HT1080 (cell line): ENCODE measurements around the gene IQGAP2. TPM values are rescaled to one million over a fixed set of nuclear protein-coding genes. Genes with fewer than 3 reads are reported as not detected.
"Not testable (repeated sequence)": the region's sequence is repeated elsewhere in the genome, so short reads cannot be mapped to it uniquely, and the experiment has no call there.

Experiments used
- DNase-seq: peaks from one replicate; pipeline ENCODE4 v3.0.0-alpha.2; 2015; ENCODE audit warnings: low read depth
- total RNA-seq: library from RNA; depleted of rRNA; stranded (reverse); fragments of >200 nt; shearing (Covaris generic); gene quantifications from 2 replicates; pipeline ENCODE4 v1.2.3, GENCODE V29; 2014

The IQGAP2 gene
- total RNA-seq, 1 experiment from 2014 or later: 0.16 TPM

DNA sequence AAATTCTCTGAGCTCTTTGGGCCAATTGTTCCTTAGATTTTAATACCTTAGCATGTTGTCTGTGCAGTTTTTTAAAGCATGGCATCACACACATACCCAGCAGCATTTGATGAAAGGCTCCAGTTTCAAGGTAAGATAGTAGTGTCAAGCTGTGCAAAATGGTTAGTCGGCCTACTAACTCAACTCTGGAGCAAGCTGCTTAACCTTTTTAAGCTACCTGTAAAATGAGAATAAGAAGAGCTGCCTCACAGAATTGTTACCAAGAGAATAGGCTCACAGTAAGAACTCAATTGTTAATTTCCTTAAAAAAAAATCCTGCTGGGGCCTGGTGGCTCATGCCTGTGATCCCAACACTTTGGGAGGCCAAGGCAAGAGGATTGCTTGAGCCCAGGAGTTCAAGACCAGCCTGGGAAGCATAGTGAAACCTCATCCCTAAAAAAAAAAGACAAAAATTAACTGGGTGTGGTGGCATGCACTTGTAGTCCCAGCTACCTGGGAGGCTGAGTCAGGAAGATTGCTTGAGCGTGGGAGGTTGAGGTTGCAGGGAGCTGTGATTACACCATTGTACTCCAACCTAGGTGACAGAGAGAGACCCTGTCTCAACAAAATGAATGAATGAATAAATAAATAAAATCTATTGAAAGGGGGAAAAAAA is 96.5 kb downstream of the IQGAP2 start:
- no peak for DNase-seq

DNA sequence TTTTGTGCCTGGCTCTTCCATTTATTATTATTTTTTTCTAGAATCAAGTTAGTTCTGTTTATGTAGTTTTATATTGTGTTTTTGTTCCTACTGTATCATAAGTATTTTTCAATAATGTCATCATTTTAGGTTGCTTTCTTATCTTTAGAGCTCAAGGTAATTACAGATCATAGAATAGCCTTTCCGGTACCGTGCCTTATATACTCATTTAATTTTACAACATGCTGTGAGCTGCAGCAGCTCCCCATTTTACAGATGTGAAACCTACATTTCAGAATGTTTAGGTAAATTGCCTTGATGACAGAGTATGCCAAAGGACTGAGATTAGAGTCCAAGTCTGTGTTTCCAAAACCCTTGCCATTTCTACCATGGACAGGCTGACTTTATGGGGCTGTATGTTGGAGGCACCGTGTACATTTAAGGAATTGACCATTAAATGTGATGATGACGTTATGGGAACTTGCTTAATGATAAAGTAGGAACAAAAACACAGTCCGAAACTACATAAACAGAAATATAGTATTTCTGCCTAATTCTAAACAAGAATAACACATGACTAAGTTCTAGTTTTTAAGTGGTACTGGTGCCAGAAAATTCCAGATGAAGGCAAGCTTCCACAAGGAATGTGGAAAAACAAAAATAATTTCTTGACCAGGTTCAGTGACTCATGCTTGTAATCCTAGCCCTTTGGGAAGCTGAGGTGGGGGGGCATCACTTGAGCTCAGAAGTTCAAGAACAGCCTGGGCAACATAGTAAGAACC is 97.7 kb downstream of the IQGAP2 start:
- DNase-seq: no peak

DNA sequence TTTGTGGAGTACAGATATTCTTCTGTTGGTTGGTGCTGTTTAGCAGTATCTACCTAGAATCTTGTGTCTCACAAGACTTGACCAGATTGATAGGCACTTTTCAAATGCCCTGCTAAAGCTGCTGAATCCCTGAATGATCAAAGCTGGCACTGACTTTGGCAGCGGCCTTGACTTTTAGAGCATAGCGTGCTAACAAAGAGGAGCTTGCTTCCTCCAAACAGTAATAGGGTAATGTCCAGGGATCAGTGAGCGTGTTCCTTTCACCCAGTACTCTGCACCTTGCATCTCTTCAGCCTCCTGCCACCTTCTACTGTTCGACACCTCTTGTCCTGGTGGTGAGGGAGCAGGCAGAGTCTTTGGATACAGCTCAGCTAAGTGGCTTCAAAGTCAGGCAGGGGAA is 100.8 kb downstream of the IQGAP2 start:
- DNase-seq: no peak

DNA sequence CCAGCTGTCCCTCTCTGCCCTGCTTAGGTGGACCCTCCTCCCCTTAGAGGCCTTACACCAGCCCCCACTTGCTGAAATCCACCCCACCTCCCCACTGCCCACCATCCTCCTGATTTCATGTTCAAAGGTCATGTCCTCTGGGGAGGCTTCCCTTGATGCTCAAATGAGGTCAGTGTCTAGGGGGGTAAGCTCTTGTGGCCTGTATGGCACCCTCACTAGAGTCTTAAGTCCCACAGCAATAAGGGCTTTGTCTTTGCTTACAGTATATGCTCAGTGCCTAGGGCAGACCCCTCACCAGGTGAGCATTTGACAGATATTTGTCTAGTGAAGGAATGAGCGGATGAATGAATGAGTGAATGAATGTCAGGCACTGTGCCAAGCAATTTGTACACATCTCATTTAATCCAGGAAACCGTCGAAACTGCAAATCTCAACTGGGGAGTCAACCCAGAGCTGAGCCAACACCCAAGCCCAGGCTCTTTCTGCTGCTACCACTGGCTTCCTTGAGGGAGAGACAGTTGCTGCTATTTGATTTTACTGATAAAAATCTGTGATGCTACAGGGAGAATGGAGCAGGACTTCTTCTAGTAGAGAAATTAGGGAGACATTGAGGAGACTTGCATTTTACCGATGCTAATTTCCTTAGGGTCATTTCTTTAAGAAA is 101.9 kb downstream of the IQGAP2 start:
- no peak for DNase-seq

DNA sequence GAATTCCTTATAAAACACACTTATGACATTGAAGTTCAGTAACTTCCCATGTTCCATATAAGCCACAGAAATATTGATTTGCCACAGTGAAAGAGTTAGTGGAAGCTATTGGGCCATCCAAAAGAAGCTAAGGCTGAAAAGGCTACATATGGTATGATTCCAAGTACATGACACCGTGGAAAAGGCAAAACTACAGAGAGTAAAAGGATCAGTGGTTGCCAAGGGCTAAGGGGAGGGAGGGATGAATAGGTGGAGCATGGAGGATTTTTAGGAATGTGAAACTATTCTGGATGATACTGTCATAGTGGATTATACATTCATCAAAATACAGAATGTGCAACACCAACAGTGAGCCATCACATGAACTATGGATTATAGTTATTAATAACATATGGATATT is 110.4 kb downstream of the IQGAP2 start:
- DNase-seq: no peak

DNA sequence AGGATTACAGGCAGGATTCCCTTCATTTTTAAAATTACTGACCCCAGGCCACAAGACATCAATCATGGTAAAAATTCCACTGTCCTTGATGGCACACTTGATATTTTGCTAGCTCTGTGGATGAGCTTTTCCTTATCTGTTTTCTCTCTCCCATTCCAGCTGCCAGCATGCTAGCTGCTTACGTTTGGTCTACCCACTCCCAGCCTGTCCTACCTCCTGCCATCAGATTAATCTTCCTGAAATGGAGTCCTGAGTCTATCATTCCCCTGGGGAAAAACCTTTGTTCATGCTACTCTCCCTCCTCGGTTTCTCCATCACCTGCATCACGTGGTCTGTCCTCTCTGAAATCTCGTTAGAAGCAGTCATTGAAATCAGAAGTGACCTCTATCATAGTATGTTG is 111.2 kb downstream of the IQGAP2 start:
- DNase-seq: no peak

DNA sequence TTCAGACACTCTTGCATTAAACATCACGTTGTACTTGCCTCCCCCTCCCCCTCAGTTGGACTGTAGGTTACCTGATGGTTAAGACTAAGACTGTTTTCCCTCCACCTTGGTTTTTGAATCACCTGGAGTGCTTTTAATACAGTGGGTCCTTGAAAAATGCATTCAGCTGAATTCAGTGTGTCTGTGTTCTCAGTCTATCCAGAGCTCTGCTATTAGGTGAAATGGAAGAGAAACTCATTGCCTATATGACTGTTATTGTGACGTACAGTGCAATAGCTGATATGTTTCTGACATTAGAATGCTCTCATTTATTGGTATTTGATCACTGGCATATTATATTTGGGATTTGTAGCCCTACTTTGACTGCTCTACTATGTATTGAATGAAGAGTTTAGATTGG is 111.6 kb downstream of the IQGAP2 start:
- no peak for DNase-seq

DNA sequence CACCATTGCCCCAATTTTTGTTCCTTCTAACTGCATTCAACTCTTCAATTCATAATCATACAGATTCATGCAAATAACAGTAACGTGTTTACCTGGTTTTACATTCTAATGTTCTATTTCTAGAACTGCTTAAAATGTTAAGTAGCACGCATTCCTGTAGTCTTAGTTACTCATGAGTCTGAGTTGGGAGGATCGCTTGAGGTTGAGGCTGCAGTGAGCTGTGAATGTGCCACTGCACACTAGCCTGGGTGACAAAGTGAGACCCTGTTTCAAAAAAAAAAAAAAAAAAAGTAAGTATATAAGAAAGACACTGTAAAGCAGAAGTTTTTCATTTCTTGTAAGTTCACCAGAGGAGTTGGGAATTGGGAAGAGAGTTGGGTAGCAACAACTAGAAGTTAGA is 114.2 kb downstream of the IQGAP2 start:
- no peak for DNase-seq

DNA sequence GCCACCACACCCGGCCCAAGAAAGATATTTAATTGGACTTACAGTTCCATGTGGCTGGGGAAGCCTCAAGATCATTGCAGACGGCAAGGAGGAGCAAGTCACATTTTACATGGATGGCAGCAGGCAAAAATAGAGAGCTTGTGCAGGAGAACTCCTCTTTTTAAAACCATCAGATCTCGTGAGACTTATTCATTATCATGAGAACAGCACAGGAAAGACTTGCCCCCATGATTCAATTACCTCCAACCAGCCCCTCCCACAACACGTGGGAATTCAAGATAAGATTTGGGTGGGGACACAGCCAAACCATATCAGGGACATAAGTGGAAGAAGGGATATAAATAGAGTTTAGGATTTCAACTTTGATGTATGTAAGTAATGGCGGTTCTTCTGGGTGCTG is 115.2 kb downstream of the IQGAP2 start:
- DNase-seq: not testable (repeated sequence)

DNA sequence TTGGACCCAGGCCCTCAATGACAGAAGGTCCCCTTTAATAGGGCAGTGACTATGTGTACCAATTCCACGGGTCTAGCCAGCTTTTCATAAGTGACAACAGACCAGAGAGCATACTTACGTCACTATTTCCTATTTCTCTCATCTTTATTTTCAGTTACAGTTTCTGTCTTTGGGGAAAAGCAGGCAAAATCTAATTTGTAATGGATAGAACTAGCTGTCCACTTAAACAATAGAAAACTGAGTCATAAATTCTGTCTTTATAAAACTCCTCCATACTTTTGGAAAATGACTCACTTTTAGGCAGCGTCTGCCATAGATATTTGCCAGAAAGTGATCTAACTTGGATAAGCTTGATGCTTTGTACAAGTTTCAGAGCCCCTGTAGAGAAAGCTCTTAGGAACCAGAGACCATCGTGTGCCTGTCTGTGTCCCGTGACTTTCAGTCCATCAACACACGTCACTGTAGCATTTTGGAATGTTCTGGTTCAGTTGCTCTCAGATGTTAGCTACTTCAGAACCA is 118.2 kb downstream of the IQGAP2 start:
- peak; percentile 36 for DNase-seq

DNA sequence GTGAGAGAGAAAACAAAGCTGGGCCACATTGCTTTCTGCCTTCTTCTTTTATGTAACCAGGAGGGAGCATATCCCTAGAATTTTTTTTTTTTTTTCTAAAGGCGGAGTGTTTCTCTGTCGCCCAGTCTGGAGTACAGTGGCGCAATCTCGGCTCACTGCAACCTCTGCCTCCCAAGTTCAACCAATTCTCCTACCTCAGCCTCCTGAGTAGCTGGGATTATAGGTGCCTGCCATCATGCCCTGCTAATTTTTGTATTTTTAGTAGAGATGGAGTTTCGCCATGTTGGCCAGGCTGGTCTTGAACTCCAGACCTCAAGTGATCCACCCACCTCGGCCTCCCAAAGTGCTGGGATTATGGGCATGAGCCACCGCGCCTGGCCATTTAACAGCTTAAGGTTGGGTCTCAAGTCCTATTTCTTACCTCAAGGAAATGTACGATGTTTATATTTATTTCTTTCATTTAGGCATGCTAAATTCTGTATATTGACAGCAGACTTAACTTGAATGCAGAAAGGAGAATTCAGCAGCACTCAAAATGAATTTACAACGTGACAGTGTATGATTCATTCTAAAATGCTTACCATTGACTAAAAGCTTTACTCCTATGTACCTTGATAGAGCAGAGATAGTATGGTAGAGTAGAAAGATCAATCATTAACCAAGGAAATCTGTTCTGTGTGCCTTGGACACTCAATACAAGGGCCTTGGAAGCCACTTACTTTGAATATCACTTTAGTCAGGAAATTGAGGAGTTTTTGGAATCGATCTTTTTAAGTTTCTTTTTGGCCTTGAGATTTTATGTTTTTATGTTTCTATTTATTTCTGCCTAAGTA is 119.2 kb downstream of the IQGAP2 start:
- DNase-seq: no peak

DNA sequence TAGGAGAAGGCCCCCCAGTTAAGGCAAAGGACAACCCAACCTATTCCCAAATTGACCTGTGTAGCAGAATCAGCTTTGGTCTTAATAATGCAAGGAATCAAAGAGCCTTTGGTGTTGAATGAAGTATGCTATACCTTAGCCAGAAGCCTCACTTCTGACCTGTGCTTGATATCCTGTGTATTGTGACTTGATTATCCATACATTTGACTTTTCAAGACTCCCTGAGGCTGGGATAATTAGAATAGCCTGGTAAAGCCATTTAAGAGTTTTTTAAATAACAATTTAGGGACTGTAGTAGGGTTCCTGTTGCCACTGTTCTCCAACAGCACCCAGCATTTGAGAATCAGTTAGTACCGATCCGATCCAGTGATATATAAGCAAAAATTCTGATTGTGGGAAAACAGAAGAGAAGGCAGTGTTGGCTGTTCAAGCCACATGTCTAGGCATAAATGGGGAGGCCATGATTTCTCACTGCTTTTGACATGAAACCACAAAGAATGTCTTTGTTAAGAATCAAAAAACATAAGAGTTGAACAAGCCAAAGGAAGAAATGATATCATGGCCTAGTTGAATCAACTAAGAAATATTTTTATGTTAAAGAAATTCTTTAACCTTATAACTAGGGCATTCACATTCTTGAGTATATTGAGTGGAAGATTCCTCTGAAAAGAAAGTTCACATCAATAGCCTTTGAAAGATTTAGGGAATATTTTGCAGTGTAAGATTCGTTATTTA is 121.2 kb downstream of the IQGAP2 start:
- DNase-seq: no peak

DNA sequence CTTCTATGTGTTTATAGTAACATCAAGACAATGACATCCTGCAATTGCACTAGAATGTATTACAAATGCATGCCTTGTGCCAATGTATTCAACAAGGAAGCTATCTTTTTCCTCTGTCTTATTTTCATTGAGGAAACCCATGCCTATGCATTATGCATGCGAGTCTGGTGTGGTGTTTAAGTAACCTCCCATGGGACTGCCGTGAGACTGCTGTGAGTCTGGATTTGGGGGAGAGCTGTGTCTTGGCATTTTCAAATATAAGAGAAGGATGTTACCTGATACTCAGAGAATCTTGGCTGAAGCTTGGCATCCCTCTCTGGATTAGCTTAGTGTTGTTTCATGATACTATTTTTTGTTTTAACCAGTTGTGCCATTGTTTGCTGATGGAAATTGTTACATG is 121.8 kb downstream of the IQGAP2 start:
- no peak for DNase-seq

DNA sequence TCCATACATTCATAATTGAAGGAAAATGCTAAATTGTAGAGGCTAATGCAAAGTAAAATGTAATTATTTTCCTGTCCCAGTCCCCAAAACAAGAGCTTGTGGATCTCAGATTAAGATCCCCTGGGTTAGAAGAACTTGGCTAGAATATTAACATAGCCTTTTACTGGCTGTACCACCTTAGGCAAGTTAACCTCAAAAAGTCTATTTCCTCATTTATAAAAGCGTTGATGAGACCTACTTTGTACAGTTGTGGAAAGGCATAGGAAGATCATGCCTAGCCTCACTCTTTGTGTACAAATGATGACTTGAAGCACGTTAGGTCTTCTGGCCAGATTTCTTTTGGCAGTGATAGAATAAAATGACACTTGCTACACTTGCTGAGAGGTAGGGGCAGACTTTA is 122.9 kb downstream of the IQGAP2 start:
- DNase-seq: no peak

DNA sequence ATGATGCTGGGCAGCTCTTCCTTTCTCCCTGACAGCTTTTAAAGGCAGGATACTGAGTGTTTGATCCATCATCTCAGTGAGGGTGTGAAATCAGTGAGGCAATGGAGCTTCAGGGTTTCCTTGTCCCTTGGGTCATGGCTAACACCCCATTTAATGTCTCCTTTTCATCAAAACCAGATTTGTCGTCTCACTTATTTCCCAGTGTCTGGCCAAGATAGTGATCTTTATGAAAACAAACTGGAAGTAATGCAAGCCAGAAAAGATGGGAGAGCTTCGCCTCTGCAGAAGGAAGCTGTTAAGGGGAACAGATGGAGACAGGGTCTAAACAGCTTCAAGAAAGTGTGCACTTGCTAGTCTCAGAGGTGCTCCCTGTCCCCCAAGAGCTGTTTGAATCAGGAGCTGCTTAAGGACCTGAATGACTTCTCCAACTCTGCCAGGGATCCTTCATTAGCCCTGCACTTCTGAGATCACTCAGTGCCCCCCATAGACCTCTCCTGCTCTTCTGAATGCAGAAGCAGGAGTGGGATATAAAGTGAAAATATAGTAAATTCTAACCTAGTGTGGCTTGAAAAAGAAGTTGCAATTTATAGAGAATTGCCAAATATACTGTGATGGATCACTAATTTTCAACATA is 124.0 kb downstream of the IQGAP2 start:
- no peak for DNase-seq

DNA sequence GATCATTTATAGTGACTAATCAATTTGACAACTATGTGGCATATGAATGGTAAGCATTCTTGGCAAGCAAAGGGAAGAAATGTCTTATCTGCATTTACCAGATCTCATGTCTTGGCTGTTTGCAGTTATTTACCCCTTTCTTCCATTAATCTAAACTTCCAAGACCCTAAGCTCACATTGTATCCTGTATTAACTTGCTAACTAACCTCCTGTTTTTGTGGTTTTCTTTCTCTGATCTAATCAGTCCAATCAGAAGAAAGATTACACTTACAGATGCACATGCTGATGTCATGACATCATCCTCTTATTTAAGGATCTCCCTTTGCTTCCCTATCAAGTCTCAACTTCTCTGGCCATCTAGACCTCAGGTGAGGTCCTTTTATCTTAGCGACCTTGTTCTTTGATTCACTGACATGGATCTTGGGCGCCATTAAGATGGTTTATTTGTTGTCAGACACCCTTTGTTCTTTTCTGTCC is 124.6 kb downstream of the IQGAP2 start:
- no peak for DNase-seq

DNA sequence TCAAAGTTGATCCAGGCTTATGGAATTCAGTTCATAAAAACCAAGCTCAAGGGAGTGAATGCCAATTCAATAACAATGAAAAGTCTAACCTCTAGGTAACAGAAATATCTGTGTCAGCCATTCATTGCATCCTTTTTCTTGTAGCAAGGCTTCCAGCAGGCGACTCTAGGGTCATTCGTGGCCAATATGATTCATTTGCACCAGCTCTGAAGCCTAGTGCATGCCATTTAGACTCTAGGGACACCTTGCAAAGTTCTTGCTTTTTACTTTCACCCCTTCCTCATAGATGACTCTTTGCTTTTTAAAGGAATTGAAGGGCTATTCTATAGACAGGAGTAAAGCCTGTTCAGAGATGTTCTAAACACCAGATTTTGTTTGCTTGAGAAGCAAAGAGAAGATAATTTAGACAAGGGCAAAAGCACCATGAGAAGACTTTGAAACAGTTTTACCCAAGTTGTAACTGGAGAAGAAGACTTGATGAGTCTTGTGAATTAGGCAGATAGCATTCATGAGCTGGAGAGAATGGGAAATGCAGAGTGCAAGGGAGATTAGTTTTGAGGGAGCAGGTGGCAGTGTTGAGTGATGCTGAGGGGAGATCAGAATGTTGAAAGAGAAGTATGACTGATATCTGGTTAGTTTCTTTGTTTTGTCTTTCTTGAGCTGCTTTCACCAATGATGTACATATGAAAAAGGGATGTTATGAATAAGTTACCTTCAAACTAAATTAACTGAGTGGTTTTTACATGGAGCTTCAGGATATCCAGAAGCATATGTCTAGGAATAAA is 125.7 kb downstream of the IQGAP2 start:
- DNase-seq: no peak

DNA sequence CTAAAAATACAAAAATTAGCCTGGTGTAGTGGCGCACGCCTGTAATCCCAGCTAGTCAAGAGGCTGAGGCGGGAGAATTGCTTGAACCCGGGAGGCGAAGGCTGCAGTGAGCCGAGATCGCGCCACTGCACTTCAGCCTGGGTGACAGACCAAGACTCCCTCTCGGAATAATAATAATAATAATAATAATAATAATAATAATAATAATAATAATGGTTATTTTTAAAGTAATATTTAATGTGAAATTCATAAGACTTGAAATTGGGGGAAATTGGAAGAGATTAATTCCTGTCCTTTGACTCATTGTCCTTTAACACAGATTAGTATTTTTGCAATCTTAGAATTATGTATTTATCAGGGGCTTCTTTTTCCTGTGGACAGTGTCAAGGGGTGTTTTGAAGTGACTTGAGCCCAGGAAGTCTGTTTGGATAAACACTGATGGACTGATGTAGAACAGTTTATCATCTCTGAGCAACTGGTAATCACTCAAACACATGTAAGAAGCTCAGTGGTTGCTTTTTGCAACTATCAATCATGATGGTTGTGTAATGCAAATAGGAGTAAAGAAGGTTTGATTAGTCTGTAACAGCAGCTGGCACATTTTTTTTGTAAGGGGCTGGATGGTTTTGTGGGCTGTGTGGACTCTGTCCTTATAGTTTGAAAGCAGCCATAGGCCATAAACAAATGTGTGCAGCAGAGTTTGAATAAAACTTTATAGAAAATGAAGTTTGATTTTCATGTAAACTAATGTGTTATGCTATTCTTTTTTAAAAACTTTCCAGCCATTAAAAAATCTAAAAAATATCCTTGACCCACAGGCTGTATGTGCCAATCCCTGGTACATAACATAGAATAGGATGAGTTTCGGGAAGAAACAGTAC is 126.6 kb downstream of the IQGAP2 start:
- no peak for DNase-seq
